GM10266 (cell line): ENCODE data around the gene PRSS36.

Source experiments
- DNase-seq: peaks from one replicate; pipeline ENCODE4 v3.0.0; 2012; ENCODE audit errors: extremely low spot score
- TF ChIP-seq, protein P1 (sequence below): IDR thresholded peaks from 2 replicates; pipeline ENCODE4 v1.5.1; 2012; ENCODE audit warnings: mild to moderate bottlenecking, low read depth; ENCODE audit not compliant: control insufficient read depth, insufficient read depth; ENCODE audit errors: missing control alignments

PRSS36 gene

DNA sequence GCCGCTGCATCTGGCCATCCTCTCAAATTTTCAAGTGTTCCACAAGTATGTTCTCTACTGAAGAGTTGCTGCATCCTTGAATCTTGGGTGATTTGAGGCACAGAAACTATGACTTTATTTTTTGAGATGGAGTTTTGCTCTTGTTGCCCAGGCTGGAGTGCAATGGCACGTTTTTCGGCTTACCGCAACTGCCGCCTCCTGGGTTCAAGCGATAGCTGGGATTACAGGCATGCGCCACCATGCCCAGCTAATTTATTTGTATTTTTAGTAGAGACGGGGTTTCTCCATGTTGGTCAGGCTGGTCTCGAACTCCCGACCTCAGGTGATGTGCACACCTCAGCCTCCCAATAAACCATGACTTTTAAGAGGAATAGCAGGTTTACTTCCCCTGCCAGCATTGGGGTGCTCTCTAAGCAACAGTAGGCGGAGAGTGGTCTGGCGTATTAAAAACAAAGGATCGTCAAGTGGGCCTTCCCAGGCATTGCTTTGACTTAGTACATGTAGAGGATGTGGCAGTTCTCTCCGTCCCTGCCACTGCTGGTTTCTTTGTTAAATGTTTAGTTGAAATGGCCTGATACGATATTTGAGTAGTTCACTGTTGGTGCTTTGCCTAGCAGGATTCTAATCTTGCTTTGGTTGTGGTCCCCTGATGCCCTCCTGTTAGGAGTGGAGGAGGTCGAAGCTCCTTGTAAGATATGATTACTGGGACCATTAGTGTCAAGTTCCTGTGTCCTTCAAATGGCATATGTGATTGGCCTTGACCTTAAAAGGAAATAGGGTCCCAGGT, 43.2 kb upstream of the PRSS36 start:
- no peak for DNase-seq
- TF ChIP-seq, protein P1, sequence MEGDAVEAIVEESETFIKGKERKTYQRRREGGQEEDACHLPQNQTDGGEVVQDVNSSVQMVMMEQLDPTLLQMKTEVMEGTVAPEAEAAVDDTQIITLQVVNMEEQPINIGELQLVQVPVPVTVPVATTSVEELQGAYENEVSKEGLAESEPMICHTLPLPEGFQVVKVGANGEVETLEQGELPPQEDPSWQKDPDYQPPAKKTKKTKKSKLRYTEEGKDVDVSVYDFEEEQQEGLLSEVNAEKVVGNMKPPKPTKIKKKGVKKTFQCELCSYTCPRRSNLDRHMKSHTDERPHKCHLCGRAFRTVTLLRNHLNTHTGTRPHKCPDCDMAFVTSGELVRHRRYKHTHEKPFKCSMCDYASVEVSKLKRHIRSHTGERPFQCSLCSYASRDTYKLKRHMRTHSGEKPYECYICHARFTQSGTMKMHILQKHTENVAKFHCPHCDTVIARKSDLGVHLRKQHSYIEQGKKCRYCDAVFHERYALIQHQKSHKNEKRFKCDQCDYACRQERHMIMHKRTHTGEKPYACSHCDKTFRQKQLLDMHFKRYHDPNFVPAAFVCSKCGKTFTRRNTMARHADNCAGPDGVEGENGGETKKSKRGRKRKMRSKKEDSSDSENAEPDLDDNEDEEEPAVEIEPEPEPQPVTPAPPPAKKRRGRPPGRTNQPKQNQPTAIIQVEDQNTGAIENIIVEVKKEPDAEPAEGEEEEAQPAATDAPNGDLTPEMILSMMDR: no peak

DNA sequence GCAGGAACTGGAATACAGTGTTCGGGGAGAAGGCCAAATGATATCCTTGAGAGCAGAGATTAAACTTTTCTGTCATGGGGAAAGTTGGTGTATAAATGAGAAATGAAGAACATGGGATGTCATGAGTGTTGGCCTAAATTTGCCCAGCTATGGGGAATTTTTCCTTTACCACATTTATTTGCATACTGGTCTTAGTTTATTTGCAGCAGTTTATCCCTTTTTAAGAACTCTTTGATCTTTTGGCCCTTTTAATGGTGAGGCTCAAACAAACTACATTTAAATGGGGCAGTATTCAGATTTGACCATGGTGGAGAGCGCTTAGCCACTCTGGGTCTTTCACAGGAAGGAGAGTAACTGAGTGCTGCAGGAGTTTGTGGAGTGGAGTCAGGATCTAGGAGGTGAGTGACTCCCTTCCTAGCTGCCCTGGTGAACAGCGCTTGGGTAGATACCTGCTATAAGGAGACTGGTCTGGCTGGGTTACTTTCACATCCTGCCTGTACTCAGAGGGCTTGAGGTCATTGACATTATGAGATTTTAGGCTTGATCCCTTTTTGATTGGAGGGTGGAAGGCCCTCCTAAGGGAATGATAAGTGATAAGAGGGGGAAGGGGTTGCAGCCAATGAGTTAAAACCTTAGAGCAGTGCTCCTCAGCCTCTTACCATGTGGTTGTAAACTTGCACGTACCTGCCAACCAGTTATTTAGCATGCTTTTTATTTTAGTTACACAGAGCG, 42.0 kb upstream of the PRSS36 start:
- no peak for DNase-seq
- TF ChIP-seq, protein P1: no peak

DNA sequence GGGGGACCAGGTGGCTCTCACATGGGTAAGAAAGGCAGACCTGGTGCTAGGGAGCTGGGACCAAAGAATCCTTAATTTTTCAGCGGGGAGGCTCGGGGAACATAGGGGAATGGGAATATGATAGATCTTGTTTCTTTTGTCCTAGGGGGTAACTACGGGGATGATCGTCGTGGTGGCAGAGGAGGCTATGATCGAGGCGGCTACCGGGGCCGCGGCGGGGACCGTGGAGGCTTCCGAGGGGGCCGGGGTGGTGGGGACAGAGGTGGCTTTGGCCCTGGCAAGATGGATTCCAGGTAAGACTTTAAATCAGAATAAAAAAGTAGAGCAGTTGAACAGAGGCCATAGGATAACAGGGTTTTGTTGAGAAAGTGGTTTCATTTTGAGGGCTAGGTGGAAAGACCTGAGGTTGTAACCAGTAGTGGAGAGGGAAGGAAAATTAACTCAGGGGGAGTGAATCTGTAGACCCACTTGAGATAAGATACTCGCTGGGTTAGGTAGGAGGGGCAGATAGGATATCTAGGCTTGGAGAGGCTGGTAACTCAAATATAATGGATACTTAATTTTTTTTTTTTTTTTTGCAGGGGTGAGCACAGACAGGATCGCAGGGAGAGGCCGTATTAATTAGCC, 41.1 kb upstream of the PRSS36 start:
- TF ChIP-seq, protein P1: no peak
- no peak for DNase-seq

DNA sequence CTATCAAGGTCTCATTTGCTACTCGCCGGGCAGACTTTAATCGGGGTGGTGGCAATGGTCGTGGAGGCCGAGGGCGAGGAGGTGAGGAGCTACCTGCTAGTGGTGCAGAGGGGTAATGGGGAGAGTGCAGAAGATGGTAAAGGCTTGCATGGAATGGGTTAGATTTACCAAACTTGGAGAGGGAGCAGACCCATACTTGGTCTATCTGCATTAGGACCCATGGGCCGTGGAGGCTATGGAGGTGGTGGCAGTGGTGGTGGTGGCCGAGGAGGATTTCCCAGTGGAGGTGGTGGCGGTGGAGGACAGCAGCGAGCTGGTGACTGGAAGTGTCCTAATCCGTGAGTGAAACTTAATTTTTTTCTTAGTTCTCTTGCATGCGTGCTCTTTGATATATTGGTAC, 40.2 kb upstream of the PRSS36 start:
- no peak for DNase-seq
- TF ChIP-seq, protein P1: no peak

DNA sequence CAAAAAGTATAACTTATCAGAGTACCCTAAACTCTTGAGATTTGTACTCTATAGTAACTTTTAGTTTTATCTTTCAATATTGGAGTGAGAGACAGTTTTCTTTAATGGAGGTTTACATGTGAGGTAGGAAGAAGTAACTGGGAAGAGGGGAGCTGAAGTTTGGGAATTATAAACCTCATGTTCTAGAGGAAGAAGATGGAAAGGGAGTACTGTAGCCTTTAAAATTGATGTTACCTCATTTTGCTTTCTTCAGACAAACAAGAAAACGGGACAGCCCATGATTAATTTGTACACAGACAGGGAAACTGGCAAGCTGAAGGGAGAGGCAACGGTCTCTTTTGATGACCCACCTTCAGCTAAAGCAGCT, 39.5 kb upstream of the PRSS36 start:
- TF ChIP-seq, protein P1: no peak
- no peak for DNase-seq

DNA sequence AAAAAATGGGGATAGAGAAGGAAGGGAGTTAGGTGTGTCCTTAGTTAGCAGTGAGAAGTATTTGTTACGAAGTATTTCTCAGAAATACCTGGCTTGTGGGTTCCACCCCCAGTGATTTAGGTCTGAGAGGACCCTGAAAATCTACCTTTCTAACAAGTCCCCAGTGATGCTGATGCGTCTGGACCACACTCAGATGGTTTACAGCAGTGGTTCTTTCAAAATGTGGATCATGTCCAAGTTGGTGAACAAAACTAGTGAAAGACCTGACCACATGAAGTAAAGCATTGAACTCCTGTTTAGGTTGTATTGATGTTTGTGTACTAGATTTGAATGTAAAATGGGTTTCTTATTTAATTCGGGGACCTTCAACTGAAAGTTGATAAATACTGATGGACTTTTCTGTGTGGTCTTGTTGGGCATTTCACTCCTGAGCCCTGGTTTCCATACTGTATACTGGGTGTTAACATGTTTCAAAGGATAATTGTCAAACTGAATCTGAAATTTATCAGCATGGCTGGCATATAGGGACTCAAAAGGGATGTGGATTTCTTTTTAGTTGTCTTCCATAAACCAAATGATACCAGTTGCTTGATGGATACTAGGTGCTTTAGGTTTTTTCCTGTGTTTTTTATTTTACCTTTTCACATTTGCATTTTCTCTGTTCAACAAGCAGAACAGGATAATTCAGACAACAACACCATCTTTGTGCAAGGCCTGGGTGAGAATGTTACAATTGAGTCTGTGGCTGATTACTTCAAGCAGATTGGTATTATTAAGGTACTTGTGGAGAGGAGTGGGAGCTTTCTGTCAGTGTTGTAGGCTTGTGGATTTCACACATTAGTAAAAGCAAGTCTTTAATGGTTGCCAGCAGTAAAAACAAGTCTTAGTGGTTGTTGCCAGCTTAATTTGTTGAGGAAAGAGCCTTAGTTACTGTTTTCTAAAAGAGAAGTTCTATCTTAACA, 38.9 kb upstream of the PRSS36 start:
- TF ChIP-seq, protein P1: no peak
- no peak for DNase-seq
